M059J (cell line): ENCODE results near the gene CARD8. TPM values are rescaled to one million over a fixed set of nuclear protein-coding genes. Genes with fewer than 3 reads are reported as not detected.
A peak's percentile ranks its signal among the peaks of the same experiment; 100 is the strongest.
"Not testable (repeated sequence)": the region's sequence is repeated elsewhere in the genome, so short reads cannot be mapped to it uniquely, and the experiment has no call there.

Source experiments
- DNase-seq: peaks from one replicate; pipeline ENCODE4 v3.0.0-alpha.2; 2012; ENCODE audit warnings: low read depth
- total RNA-seq: library from RNA; depleted of rRNA; stranded (reverse); fragments of >200 nt; shearing (Covaris generic); gene quantifications from 2 replicates; pipeline ENCODE4 v1.2.3, GENCODE V29; 2014

Gene CARD8
- total RNA-seq, 1 experiment from 2014 or later, result 10.7 TPM

DNA sequence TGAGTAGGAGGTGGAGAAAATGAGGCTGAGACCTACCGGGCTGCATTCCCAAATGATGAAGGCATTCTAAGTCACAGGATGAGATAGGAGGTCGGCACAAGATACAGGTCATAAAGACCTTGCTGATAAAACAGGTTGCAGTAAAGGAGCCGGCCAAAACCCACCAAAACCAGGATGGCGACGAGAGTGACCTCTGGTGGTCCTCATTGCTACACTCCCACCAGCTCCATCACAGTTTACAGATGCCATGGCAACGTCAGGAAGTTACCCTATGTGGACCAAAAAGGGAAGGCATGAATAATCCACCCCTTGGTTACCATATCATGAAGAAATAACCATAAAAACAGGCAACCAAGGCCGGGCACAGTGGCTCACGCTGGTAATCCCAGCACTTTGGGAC lies 9.6 kb upstream of the CARD8 start:
- DNase-seq, result not testable (repeated sequence)

DNA sequence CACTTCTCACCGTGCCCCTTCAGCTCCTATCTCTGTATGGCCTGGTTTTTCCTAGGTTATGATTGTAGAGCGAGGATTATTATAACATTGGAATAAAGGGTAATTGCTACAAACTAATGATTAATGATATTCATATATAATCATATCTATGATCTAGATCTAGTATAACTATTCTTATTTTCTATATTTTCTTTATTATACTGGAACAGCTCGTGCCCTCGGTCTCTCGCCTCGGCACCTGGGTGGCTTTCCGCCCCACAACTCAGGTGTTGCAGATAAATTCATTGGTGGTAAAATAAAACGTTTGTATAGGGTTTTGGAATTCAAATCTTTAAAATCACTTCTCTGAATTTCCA lies 4.6 kb upstream of the CARD8 start:
- DNase-seq, result not testable (repeated sequence)

DNA sequence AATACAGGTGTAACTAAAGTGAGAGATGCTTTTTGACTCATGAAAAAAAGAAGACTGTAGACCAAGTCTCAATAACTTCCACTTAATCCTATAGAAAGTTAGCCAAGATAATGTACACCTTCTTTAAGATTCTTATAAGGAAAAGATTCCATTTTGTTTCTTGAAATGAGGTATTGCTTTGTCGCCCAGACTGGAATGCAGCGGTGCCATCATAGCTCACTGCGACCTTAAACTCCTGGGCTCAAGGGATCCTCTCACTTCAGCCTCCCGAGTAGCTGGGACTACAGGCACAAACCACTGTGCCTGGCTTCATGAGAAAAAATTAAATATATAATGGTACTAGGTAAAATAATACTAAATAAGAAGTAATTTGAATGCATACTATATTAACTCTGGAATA lies 3.3 kb upstream of the CARD8 start:
- DNase-seq, result not testable (repeated sequence)

DNA sequence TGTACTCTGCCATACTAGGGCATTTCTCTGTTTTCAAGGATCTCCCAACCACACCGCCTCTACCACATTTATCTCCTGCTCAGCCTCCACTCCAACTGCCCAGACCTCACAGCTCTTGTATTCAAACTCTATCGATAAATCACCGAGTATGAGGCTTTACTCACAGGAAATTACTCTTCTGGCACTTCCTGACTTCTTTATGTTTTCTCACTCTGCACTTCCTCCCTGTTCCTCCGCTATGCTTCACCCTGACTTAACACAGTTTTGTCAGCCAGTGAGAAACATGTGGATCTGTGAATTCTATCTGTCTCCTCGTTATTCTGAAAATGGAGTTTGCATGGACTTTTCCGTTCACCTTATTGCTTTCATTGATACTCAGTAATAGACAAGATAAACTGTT lies 2.6 kb upstream of the CARD8 start:
- no peak for DNase-seq

DNA sequence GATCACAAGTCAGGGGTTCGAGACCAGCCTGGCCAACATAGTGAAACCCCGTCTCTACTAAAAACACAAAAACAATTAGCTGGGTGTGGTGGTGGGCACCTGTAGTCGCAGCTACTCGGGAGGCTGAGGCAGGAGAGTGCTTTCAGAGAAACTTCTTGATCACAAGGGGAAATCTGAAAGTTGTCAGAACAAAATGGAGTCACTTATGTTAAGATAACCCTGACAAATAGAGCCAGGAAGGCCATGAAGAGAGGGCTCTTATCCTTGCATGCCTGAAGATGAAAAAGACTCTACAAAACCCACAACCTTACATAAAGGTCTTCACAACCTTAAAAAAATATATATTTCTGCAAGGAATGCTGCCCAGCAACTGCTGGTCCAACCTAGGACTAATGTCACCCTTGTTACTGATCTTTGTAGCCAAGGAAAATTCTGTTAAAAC lies 1.2 kb downstream of the CARD8 start:
- no peak for DNase-seq

DNA sequence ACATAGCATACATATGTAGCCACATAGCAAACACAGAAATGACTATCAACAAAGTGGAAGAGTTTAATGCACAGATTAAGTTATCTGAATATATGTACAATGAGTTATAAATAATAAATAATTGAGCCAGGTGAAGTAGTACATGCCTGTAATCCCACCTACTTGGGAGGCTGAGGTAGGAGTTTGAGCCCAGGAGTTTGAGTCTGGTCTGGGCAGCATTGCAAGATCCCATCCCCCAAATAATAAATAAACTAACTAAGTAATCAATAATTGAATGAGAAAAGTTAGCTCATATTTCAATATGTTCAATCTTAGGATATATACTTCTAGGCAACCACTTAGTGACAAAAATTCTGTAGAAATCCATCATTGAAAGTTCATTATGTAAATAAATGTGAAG lies 1.7 kb downstream of the CARD8 start:
- no peak for DNase-seq

DNA sequence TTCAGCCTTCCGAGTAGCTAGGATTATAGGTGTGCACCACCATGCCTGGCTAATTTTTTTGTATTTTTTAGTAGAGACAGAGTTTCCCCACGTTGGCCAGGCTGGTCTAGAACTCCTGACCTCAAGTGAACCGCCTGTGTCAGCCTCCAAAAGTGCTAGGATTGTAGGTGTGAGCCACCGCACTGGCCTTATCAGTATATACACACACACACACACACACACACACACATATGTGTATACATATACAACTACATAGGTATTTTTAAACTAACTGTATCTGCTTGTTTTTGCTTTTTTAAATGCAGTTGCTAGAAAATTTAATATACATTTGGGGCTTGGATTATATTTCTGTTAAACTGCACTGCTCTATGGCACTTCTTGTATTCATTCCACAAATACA lies 3.1 kb downstream of the CARD8 start:
- DNase-seq, result no peak

DNA sequence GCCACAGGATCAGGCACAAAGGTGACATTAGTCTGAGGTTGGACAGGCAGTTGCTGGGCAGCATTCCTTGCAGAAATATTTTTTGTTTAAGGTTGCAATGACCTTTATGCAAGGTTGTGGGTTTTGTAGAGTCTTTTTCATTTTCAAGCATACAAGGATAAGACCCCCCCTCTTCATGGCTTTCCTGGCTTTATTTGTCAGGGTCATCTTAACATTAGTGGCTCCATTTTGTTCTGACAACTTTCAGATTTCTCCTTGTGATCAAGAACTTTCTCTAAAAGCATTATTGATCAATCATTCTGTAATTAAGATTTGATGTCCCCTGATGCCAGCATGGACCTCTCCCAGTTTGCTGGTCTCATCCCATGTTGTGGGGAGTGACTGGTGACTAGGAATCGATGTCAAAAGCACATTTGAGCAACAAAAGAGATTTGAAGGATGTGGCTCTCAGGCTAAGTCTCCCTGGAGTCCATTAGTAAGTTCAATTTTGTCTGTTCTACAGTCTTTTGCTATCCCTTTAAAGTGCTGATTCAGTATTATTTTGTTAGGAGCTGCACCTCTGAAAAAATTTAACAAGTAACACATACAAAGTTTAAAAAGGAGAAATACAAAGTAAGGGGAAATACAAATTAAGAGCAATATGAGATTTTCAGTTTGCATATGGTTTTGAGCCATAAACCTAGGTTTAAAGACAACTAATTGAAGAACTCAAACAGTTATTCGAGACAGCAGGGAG lies 5.3 kb downstream of the CARD8 start:
- no peak for DNase-seq

DNA sequence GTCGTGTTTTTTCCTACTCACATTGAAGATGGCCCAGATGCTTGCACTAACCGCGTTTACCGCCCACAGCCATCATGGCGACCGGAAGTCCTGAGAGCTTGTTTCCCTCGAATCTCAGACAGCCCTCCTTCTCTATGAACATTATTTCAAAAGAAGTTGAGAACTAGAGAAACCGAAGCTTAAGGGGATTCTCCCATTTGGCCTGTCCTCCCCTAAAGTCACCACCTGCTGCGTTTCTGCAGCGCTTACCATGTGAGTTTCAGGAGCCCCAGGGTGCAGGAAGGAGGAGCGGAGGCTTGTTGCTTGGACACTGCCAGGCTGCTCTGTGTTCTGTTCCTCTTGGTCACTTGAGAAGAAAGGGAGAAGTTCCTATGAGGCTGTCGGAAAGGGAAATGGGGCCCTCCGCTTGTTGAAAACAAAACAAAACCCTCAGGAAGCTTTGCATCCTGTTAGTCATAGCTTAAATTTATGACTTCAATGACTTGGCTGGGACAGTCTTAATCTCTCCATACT lies 6.2 kb downstream of the CARD8 start:
- no peak for DNase-seq

DNA sequence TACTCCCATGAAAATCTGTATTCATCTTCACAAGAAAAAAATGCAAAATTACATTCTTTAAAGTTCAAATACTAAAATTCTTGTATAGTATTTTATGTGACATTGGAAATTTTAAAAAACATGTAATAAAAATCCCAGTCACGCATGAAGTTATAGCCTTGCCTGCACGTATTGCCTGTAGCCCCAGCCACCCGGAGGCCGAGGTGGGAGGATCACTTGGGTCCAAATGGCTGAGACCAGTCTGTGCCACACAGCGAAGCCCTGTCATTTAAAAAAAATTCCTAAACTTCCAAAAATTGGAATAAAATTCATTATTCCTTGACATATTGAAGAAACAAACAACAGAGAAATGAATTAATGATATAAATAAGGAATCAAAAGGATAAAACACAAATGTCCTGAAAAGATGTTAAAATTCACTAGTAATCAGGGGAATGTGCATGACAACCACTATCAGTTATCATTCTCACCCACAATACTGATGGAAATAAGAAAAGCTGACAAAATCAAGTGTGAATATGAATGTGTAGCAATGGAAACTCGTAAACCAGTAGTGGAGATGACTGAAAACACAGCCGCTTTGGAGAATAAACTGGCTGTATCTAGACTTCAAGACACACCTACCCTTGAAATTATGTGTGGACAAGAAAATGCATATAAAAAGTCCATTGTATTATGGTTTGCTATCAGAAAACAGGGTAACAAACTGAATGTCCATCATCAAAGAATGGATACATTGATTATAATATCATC lies 7.5 kb downstream of the CARD8 start:
- DNase-seq, result no peak

DNA sequence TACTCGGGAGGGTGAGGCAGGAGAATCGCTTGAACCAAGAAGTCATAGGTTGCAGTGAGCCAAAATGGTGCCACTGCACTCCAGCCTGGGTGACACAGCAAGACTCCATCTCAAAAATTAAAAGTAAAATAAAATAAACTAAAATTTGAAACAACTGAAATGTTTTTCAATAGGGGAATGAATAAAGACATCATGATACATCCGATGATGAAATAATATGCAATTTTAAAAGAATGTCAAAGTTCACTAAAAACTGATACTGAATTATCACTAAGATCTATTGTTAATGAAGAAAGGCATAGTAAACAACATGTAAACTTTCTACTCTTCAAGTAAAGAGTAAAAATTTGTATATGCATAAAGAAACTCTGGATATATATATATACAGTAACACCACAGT lies 8.5 kb downstream of the CARD8 start:
- no peak for DNase-seq

DNA sequence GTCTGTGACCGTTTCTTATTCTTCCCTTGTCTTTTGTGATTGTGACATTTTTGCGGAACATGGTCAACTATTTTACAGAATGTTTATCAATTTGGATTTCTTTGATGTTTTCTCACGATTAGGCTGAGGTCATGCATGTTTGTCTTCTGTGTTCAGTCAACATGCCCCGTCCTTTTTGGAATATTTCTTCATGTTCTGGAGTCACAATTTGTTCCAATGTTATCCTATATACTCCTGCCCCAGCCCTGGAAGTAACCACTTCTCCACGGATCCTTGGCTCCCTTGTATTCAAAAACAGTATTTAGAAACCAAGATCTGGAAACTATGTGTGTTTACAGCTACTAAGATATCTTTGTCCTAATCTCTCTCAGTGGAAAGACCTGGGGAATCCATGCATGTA lies 9.6 kb downstream of the CARD8 start:
- no peak for DNase-seq

DNA sequence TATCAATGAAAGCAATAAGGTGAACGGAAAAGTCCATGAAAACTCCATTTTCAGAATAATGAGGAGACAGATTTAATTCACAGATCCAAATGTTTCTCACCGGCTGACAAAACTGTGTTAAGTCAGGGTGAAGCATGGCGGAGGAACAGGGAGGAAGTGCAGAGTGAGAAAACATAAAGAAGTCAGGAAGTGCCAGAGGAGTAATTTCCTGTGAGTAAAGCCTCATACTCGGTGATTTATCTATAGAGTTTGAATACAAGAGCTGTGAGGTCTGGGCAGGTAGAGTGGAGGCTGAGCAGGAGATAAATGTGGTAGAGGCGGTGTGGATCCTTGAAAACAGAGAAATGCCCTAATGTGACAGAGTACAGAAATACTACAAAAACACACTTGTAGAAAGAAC lies 11.4 kb downstream of the CARD8 start:
- no peak for DNase-seq

DNA sequence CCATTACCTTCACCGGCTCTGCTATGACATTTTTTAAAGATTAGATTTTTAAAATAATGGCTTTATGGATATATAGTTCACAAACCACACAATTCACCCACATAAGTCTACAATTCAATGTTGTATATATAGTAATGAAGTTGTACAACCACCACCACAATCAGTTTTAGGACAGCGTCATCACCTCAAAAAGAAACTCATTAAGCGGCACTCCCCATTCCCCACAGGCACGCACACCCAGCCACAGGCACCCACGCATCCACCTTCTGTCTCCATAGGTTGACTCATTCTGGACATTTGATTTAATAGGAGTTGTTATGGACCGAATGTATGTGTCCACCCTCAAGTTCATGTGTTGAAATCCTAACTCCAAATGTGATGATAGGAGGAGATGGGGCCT lies 13.9 kb downstream of the CARD8 start:
- DNase-seq, result not testable (repeated sequence)

DNA sequence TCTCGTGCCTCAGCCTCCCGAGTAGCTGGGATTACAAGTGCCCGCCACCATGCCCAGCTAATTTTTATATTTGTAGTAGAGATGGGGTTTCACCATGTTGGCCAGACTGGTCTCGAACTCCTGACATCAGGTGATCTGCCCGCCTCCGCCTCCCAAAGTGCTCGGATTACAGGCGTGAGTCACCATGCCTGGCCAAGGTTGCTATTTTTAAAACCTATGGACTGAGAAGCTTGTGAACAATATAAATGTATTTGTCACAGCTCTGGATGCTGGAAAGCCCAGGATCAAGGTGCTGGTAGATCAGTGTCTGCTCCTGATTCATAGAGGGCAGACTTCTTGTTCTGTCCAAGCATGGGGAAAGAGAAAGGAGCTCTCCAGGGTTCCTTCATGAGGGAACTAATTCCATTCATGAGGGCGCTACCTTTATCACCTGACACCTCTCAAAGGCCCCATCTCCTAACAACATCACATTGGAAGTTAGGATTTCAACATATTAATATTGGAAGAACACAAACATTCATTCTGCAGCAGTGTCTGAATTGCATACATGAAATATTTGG lies 16.1 kb downstream of the CARD8 start:
- peak; percentile 63 for DNase-seq

DNA sequence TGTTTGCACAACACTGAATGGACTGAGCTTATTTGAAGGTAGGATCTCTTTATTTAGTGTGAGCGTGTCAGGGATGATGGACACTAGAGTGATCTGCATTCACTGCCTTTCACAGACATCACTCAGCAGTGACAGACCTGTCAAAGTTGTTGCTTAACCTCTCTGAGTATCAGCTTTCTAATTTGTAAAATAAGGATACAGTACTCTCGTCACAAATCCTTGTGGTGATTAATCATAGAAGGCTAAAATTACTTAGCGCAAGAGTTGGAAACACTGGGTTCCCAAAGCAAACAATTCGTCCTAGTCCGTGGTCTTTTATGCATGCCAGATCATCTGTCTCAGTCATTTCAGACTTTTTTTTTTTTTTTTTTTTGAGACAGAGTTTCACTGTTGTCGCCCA lies 16.6 kb downstream of the CARD8 start:
- DNase-seq, result peak; percentile 21

DNA sequence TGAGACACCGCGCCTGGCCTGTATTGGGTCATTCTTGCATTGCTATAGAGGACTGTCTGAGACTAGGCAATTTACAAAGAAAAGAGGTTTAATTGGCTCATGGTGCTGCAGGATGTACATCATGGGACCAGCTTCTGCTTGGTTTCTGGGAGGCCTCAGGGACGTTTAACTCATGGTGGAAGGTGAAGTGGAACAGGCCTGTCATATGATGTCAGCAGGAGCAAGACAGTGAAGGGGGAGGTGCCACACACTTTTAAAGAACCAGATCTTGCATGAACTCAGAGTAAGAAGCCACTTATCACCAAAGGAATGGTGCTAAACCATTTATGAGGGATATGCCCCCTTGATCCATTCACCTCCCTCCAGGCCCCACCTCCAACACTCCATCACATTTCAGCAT lies 18.7 kb downstream of the CARD8 start:
- DNase-seq, result no peak

DNA sequence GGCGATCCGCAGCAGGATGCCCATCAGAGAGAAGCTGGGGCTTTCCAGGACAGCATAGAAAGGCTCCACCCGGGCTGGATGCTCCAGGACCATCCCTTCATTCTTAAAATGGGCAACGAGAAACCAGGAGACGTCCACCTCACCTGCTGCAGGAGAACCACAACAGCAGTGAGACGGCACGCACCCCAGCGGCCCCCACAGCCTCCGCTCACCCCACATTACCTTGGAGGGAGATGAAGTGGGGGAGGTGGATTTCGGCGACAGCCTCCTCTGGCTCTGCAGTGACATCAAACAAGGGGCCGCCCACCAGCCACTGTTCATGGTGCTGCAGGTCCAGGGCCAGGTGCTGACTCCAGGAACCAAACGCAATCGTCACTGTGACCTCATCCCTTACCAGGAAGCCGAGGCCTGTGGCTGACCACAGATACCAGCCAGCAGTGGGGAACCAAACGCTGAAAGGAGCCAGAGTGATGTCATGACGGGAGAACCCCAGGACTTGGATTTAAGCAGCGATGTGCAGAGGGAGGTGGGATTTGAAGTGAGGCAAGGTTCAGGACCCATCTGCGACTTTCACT lies 25.1 kb downstream of the CARD8 start:
- no peak for DNase-seq

DNA sequence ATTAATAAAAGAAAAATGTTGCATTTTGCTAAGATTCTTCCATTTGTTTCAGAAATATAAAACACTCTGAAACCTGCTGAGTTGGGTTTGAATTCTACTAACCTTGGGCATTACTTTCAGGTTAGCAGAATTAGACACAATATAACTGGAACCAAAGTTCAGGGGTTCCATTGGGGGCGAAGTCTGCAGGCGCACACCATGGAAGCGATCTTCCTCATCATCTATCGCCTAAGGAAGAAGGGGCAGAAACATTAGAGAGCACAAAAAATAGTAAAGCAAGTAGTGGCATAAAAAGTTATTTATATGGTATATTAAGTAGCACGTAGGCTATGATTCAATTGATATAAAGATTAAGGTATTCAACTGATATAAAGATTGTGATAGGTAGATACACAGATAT lies 34.1 kb downstream of the CARD8 start:
- DNase-seq, result no peak

DNA sequence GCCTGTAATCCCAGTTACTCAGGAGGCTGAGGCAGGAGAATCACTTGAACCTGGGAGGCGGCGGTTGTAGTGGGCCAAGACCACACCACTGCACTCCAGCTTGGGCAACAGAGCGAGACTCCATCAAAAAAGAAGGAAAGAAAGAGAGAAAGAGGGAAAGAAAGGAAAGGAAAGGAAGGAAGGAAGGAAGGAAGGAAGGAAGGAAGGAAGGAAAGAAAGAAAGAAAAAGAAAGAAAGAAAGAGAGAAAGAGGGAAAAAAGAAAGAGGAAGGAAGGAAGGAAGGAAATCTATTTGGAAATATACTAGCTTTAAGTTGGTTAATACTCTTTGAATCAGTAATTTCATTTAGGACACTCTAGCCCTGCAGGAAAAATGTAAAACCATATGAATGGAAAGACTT lies 34.9 kb downstream of the CARD8 start:
- DNase-seq, result not testable (repeated sequence)

DNA sequence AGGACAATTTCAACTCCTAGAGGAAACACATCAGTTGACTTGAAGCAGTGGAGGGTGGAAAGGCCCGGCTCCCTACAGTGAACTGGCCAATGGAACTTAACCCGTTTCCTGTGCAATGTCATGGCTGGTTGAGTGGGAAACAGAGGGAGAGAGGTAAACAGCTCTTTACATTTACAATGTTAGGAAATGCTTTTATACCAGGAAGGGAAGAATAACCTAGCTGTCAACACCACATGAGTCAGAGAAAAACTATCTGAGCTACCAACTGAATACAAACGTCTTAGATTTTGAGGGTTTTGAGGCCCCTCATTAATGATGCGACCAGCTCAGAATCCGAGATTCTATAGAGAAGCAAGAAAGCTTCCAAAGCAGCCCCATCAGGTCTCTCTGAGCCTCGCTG lies 36.7 kb downstream of the CARD8 start:
- peak; percentile 21 for DNase-seq

DNA sequence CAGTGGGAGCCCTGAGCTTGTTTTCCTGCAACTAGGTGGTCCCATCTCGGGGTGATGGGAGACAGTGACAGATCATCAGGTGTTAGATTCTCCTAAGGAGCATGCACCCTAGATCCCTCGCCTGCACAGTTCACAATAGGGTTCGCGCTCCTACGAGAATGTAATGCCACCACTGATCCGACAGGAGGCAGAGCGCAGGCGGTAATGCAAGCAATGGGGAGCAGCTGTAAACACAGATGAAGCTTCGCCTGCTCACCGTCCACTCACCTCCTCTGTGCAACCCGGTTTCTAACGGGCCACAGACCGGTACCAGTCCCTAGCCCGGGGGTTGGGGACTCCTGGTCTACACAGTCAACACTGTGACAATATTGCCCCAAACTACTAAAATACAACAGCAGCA lies 38.8 kb downstream of the CARD8 start:
- DNase-seq, result no peak

DNA sequence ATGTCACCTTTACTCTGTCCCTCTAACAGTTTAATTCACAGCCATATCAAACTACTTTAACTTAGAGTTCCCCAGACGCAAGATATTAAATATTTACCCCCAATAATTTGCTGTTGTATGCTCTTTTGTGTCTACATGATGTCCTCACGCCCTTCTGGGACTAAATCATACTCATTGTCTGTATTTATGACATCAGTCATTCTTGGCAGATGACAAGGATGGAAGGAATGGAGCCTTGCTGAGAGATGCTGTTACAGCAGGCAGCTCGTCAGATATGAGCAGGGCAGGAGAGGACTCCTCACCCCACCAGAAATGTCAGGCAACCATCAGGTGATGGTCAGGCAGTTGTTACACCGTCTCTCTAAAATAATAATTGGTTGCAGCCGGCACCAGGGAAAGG lies 41.8 kb downstream of the CARD8 start:
- DNase-seq, result no peak
